GM12865 (cell line): ENCODE results near the gene GRID2.
A peak's percentile ranks its signal among the peaks of the same experiment; 100 is the strongest.

Source experiments
- DNase-seq: peaks from one replicate; pipeline ENCODE4 v3.0.0; 2010; ENCODE audit warnings: low read depth
- H3K4me3 ChIP-seq: 2 replicates; pipeline ENCODE4 v1.5.1; 2011; ENCODE audit warnings: mild to moderate bottlenecking, low read depth, low read length, control low read depth
- CTCF ChIP-seq: IDR thresholded peaks from 2 replicates; pipeline ENCODE4 v1.5.1; 2011; ENCODE audit warnings: low read length, control low read depth, low read depth, inconsistent platforms; ENCODE audit not compliant: insufficient read depth; ENCODE audit errors: missing control alignments

GRID2 gene

GRCh38 chr4:93767917-93768316 lies 1464.2 kb downstream of the GRID2 start:
- no peak for TF ChIP-seq CTCF
- H3K4me3 ChIP-seq = no peak overlapping the region
- DNase-seq = no peak

GRCh38 chr4:93770201-93770600 lies 1466.4 kb downstream of the GRID2 start:
- DNase-seq = no peak
- H3K4me3 ChIP-seq = no peak overlapping the region
- no peak for TF ChIP-seq CTCF

- DNase-seq = no peak
- no peak for TF ChIP-seq CTCF
- H3K4me3 ChIP-seq = peak overlapping the region; percentile 24
These were observed 1468.1 kb downstream of the GRID2 start for GRCh38 chr4:93771640-93772411.

GRCh38 chr4:93772858-93773257 lies 1469.1 kb downstream of the GRID2 start:
- no peak for DNase-seq
- no peak overlapping the region for H3K4me3 ChIP-seq
- no peak for TF ChIP-seq CTCF

- no peak for DNase-seq
- no peak for TF ChIP-seq CTCF
These were observed 1471.8 kb downstream of the GRID2 start for GRCh38 chr4:93775551-93775950.

GRCh38 chr4:93776386-93777080 lies 1472.8 kb downstream of the GRID2 start:
- DNase-seq = no peak
- no peak overlapping the region for H3K4me3 ChIP-seq
- TF ChIP-seq CTCF = no peak

More at GRCh38 chr4:93775551-93775950, 1471.8 kb downstream of the GRID2 start:
- no peak overlapping the region for H3K4me3 ChIP-seq
